Heart left ventricle (tissue), 13 donors: Measurements from ENCODE around the gene FRS2.

Experiments
- POLR2A ChIP-seq, 2 donors: fragments of 450-650 bp; IDR thresholded peaks; one replicate each; pipeline ENCODE4 v1.6.1; 2017; ENCODE audit warnings: antibody characterized with exemption in 2 of 2, mild to moderate bottlenecking in 2 of 2, moderate library complexity in 2 of 2
- TF ChIP-seq, protein P1 (sequence below), 12 donors: fragments of 200-600 bp; sonication (generic) in 4 of 12; IDR thresholded peaks; one replicate each; pipeline versions ENCODE4 v1.5.0 to v1.8.0; 2018 to 2022; ENCODE audit warnings: antibody characterized with exemption in 12 of 12, mild to moderate bottlenecking in 5 of 12
- donor health status: ischemic (EF 13 %, LVEDD 7.1; RV severe dilation, severe dysfunction).
- donor health status: DM: no; HTN: yes; CAD: no.
- donor health status: DM: no; HTN: no; CAD: no.
- donor health status: ischemic (EF 25% LVEDD 6.9; RV normal size, moderate dysfunction).
- donor health status: ischemic (EF 25% LVEDD 5.7; RV mildly dilated, moderate dysfunction).
- donor health status: ischemic (EF 35%, LVEDD 5.7; RV mildly dilated, moderate dysfunction).
- donor health status: nonischemic (EF 11% LVEDD 7.7; RV severe dilation, severe dysfunction).
- donor health status: DM: yes; HTN: yes; CAD: no.
- donor health status: PGD.
- donor health status: ischemic (EF 29% LVEDD 5.4; RV normal size, mild dysfunction).
- donor health status: nonischemic (EF 23%, LVEDD 6.1; RV moderate dilation, normal function).

DNA sequence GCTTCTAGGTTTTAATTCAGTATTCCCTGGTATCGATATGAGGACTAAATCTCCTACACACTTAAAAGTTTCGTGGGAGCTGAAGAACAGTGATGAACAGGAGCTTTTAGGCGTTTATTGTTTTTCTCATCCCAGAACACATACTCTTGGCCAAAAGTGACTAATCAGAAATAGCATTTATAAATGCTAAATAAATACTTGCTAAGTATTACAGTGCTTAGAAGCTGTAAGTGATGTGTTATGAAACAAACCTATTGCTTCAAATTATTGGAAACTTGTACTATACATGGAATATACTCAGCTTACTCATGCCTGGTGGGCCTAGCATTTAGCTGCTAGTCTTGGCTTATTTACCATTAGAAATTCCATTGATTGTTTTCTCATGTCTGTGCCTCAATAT is 24.9 kb downstream of the FRS2 start:
- TF ChIP-seq, protein P1, sequence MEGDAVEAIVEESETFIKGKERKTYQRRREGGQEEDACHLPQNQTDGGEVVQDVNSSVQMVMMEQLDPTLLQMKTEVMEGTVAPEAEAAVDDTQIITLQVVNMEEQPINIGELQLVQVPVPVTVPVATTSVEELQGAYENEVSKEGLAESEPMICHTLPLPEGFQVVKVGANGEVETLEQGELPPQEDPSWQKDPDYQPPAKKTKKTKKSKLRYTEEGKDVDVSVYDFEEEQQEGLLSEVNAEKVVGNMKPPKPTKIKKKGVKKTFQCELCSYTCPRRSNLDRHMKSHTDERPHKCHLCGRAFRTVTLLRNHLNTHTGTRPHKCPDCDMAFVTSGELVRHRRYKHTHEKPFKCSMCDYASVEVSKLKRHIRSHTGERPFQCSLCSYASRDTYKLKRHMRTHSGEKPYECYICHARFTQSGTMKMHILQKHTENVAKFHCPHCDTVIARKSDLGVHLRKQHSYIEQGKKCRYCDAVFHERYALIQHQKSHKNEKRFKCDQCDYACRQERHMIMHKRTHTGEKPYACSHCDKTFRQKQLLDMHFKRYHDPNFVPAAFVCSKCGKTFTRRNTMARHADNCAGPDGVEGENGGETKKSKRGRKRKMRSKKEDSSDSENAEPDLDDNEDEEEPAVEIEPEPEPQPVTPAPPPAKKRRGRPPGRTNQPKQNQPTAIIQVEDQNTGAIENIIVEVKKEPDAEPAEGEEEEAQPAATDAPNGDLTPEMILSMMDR (IDR thresholded peaks at IDR 0.05): no peak
- no peak for TF ChIP-seq POLR2A (IDR thresholded peaks at IDR 0.05)
